ENCODE data around the gene BCR.

Gene BCR

DNA sequence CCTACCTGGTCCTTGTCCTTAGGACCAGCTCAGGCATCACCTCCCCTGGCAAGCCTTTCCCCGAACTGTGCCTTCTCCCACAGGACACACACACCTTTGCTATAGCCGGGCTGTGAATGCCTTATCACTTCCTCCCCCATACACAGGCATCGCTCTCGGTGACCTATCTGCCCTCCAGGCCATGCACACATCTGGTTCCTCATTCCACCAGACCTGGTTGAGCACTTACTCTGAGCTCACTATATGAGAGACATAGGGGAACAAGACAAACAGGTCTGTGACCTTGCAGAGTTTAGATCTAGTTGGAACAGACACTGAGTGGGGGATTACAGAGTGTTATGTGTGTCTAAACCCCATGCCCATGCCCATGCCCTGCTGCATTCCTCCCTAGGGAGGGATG, 3.1 kb upstream of the BCR start:
- no peak for DNase-seq

GRCh38 chr22:23178512-23179254, 1.6 kb upstream of the BCR start:
- peak; percentile 30 to 75 for DNase-seq

DNA sequence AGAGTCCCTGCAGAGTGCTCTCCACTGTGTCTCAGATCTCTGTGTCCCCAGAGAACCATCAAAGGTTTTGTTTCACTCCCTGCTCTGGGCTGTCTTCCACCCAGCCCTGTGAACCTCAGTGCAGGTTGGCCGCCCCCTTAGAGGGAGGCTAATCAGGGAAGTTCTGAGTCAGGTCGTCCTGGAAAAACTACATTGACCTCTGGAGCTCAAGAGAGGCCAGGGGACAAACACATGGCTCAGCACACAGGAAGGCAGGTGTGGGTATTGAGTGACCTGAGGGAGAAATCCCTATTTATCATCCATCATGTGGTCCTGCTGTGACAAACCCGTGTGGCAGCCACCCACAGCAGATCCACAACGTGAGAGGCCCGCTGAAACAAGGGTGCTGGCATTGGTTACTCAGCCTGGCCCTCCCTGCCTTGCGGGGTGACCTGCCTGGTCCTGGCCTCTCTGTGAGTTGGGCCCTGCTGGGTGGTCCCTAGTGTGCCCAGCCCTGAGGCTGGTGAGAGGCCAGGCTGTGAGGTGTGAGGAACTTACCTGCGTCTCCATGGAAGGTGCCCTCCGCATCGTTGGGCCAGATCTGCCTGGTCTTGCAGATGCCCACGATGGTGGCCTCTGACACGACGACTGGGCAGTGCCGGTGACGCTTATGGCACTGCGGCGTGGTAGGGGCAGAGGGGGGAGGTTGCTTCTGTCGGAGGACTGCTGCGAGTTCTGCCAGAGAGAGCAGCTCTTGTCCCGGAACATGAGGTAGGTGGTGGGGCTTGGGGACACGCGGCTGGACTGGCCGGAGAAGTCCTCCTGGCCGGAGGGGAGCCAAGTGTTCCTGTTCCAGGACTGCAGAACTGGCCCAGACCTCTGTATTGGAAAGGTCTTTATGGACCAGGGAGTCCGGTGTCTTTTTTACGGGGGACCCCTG, 669 bp upstream of the BCR start:
- no peak for DNase-seq

DNA sequence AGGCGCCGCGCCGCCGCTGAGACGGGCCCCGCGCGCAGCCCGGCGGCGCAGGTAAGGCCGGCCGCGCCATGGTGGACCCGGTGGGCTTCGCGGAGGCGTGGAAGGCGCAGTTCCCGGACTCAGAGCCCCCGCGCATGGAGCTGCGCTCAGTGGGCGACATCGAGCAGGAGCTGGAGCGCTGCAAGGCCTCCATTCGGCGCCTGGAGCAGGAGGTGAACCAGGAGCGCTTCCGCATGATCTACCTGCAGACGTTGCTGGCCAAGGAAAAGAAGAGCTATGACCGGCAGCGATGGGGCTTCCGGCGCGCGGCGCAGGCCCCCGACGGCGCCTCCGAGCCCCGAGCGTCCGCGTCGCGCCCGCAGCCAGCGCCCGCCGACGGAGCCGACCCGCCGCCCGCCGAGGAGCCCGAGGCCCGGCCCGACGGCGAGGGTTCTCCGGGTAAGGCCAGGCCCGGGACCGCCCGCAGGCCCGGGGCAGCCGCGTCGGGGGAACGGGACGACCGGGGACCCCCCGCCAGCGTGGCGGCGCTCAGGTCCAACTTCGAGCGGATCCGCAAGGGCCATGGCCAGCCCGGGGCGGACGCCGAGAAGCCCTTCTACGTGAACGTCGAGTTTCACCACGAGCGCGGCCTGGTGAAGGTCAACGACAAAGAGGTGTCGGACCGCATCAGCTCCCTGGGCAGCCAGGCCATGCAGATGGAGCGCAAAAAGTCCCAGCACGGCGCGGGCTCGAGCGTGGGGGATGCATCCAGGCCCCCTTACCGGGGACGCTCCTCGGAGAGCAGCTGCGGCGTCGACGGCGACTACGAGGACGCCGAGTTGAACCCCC, 798 bp downstream of the BCR start:
- DNase-seq, result no peak

- no peak for DNase-seq
Observed at GRCh38 chr22:23181721-23182308, 1.5 kb downstream of the BCR start.

DNA sequence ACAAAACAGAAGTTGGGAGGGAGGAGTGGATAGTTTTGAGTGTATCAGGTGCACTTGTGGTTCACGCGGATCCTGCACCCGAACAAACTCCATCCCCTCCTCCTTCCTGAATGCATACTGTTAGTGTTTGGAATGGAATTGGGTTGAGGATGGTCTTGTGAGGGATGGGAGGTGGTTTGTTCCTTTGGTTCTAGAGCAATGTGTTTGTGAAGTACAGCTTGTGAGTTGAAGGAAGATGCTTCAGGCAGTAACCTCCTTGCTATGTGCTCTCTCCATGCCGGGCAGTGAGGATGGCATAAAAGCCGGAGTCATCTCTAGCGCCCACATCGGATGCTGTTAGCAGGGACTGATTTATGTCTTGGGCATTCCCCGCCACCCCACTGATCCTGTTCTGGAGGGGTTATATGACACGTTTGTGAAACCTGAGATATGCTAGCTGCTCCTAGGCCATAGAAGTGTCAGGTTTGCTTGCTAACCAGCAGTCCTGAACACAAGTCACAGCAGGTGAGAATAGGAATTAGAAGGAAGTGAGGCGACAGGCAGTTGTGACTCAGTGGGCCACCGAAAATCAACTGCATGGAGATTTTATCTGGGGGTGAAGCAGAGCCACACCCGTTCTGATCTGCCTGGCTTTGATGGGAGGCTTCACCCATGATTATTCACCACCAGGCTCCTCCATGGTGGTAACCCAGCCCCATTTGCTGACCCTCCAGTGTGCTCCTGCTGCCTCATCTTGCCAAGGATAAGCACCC, 2.2 kb downstream of the BCR start:
- peak; percentile 27 to 42 for DNase-seq

GRCh38 chr22:23183061-23183698, 2.9 kb downstream of the BCR start:
- DNase-seq, result no peak

DNA sequence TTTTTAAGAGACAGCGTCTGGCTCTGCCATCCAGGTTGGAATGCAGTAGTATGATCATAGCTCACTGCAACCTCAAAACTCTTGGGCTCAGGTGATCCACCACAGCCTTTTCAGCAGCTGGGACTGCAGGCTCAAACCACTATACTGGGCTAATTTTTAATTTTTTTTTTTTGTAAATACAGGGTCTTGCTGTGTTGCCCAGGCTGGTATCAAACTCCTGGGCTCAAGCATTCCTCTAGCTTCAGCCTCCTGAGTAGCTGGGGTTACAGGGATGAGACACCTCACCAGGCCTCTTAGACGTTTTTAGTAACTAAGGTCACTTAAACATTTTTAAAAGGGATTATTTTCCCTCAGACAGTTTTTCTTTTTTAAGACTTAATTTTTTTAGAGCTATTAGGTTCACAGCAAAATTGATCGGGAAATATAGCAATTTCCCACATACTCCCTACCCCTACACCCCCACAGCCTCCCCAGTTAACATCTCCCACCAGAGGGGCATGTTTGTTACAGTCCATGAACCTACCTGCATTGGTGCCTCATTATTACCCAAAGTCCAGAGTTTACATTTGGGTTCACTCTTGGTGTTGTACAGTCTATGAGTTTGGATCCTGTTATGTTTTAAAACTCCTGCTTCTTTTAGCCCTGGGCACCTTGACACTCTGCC, 3.9 kb downstream of the BCR start:
- DNase-seq, result no peak

GRCh38 chr22:23184764-23185113, 4.4 kb downstream of the BCR start:
- DNase-seq, result no peak

- no peak for DNase-seq
Observed at GRCh38 chr22:23187211-23187610, 6.9 kb downstream of the BCR start.

DNA sequence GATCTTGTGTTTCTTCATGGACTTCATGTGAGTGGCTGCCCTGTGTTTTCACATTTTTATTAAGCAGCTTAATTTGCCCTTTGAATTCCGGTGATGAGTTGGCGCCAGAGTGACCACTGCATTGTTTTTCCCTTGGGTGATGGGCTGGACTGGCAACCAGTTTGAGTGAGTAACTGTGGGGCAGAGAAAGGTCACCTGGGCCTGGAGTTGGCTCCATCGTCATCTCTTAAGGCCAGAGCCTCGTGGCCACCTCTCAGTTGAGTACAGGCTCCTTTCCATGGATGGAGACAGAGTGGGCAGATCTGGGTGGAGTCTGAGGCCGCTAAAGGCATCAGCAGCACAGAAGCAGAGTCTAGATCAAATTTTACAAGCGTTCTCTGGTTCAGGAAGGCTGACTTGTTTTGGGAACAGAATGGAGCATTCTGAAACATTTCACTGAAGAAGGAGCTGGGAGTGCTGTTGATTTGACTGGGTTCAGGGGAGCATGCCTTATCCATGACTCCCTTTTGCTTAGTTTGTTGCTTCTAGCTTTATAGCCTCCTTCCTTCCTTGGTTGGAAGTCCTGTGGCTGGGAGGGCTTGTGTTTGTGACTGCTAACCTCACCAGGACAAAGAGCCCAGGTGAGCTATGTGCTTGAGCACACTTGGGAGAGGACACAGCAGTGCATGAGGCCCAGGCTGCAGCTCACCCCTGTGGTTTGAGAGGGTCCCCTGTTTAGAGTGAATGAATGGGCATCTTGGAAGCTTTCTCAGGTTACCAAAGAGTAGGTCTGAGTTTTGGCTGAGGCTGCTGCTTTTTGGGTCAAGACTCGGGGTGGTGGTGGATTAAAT, 7.8 kb downstream of the BCR start:
- no peak for DNase-seq

DNA sequence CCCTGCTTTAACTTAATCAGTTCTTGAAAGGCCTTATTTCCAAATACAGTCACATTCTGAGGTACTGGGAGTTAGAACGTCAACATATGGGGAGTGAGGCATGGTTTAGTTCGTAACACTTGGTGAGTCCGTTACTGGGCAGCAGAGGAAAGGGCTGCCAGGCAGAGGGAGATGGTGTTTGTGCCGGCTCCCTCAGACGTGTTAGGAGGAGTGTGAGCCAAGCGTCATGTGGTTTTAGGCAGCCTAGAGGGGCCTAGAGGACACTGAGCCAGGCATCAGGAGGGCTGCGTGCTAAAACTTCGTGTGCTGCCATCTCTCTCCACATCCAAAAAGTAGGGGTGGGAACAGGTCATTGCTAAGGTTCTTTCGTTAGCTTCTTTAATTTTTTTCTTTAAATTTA, 10.2 kb downstream of the BCR start:
- no peak for DNase-seq

DNA sequence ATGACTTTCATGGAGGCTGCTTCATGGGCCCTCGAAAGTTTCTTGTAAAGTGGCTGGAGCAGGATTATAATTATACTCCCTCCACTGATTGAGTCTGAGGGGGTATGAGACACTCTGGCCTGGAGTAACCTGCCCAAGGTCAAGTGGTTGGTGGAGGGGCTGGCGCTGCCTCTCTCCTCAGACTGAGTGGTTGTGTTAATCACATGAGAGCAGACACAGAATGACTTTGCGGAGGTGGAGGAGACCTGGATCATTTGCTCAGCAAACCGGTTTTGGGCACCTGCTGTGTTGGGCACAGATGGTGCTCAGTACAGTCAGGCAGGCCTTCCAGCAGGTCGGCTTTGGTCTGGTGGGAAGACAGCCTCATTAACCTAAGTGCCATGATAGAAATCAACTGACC, 11.8 kb downstream of the BCR start:
- no peak for DNase-seq

- DNase-seq, result no peak
Observed at GRCh38 chr22:23192558-23192957, 12.2 kb downstream of the BCR start.

DNA sequence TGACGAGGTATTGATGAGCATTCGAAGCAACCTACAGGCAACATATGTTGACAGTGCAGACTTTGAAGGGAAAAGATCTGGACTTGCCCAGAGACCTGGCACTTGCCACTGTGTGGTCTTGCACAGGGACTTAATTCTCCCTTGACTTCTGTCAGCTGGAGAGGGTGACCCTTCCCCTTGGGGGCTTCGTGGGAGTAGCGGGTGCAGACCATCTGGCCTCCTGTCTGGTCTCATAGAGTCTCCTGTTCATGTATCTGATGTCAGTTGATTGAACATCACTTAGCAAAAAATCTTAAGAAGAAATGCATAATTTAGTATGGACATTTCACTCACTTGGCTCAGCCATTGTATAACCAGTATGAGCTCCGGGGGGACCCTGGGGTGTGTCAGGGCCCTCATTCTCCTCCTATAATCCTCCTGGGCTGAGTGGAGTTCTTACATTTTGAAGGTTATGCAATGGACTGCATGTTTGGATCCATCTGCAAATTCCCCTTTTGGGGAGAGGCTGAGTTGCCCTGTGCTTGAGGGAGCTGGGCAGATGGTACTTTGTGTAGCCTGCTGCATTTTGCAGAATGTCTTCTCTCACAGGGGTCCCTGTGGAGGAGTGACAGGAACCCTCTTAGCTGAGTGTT, 13.0 kb downstream of the BCR start:
- DNase-seq, result no peak

- no peak for DNase-seq
Observed at GRCh38 chr22:23193882-23194281, 13.6 kb downstream of the BCR start.

DNA sequence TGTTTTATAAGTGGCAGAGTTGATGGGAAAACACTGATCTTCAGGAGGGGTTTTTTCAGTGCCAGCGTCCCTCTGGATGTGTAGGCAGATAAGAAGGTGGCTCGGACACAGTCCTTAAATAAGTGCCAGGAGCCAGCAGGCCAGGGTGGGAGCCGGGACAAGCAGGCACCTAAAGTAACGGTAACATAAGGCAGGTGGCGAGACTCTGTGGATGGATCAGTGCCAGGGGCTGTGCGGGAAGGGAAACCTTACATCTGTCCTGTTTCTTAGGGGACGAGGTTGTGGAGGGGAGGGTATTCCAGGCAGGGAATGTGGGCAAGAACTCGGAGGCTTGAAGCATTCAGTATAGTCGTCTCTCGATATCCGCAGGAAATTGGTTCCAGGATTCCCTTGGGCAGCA, 15.9 kb downstream of the BCR start:
- no peak for DNase-seq

- peak; percentile 43 to 45 for DNase-seq
Observed at GRCh38 chr22:23197836-23198235, 17.5 kb downstream of the BCR start.

DNA sequence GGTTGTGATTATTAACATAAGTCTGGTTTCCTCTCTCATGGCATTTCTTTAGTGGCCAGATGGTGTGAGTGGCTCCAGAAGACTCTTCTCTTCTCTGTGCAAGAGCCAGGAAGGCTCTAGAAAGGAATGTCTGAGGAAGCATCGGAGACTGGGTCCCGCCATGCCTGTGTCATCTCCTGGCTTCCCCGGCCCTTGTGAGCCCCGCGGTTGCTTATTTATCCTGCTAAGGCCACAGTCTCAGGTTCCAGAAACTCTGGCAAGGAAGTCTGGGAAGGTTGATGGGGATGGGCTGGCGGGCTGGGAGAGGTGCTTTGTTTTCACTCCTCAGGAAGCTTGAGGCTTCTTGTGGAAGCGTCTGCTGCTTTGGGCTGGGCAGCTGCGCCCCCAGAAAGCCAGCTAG, 18.9 kb downstream of the BCR start:
- DNase-seq, result no peak

GRCh38 chr22:23200898-23201297, 20.6 kb downstream of the BCR start:
- no peak for DNase-seq

Data from inflammatory macrophage treated with lipopolysaccharide for 1 hour (primary cell).